HG03460 (cell line): Measurements from ENCODE around the gene RBMS1.
"Not testable (repeated sequence)": the region's sequence is repeated elsewhere in the genome, so short reads cannot be mapped to it uniquely, and the experiment has no call there.

Source experiments
- ATAC-seq: cut with Tn5 transposase; IDR thresholded peaks from one replicate; pipeline ENCODE4 v1.9.1; 2021; ENCODE audit not compliant: unreplicated experiment

Gene RBMS1

GRCh38 chr2:160472839-160473251, 20.8 kb downstream of the RBMS1 start:
- no peak for ATAC-seq

DNA sequence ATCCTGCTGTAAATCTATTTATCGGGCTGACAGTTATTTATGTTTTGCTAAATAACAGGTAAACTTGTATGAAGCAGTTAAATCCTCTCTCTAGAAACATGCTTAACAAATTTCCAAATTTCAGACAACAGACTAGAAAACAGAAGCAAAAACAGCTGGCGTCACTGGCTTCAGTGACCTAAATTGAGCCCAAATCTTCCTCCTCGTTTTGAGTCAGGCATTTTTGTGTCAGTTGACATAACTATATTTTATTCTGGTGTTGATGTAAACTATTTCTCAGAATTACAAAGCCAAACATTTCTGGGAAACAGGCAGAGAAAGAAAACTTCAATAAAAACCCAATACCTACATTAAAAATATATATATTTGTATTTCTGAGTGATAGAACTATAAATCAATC, 21.7 kb downstream of the RBMS1 start:
- no peak for ATAC-seq

- ATAC-seq = no peak
Observed at GRCh38 chr2:160469621-160470204, 23.9 kb downstream of the RBMS1 start.

GRCh38 chr2:160469164-160469563, 24.4 kb downstream of the RBMS1 start:
- no peak for ATAC-seq

DNA sequence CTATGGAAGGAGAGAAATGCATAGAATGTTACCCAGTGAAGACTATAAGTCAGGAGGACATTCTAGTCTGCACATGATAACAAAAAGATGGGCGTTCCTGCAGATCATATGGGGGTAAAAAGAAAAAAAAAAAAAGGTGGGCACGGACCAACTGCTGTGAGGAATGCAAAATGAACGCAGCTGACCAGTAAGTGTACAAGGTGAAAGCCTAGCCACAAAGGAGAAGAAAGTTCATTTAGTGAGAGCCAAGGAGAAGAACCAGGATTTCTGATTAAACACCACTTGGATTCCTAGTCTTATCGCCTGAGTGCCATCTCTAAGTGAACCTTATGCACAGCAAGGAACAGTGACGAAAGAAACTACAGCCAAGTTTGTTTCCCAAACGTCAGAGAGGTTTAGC, 26.5 kb downstream of the RBMS1 start:
- no peak for ATAC-seq

DNA sequence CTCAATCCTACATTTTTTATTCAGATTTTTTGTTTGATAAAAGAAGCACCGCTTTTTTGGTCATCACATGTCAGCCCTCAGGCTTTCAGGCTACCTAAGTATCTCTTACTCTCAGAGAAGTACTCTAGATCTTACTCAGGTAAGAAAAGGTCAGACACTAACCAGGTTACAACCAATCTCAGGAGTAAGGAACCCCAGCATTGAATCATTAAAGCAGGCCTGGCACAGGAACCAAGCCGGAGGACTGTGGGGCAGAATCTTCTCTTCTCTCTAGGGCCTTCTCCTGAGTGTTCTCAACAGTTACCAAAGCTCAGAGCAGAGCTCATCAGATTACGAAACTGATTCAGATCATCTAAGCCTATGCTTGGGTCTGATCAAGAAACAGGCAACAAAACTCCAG, 28.2 kb downstream of the RBMS1 start:
- no peak for ATAC-seq

- no peak for ATAC-seq
Observed at GRCh38 chr2:160465002-160465401, 28.6 kb downstream of the RBMS1 start.

DNA sequence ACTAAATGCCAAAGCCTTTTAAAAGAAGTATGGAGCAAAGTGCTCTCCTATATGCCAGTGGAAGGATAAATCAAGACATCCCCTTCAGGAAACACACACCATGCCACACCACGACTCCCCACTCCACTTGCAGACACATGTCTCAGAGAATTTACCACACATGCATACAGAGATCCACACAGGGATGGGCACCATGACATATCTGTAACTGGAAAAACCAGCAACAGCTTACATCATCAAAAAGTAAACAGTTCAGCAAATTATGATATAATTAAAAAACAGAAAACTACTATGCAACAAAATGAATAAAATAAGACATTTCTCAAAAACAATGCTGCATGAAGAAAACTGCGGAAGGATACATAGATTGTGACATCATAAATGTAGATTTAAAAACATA, 29.6 kb downstream of the RBMS1 start:
- ATAC-seq = no peak

- ATAC-seq = no peak
Observed at GRCh38 chr2:160463245-160463644, 30.4 kb downstream of the RBMS1 start.

DNA sequence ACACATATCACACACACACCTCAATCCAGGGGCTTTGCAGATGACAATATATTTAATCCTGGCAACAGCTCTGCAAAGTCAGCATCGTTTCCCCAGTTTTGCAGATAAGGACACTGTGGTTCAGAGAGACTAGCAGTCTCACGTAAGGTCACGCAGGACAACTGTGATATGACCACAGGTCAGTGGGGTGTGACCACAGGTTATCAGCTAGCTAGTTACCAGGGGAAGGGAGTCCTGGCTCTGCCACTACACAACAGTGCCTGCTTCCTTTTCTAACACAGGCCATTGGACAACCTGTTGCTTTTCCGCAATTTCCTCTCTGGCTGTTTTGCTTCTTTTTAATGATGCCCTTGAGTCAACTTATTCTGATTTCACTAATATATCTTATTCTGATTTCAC, 33.3 kb downstream of the RBMS1 start:
- no peak for ATAC-seq

DNA sequence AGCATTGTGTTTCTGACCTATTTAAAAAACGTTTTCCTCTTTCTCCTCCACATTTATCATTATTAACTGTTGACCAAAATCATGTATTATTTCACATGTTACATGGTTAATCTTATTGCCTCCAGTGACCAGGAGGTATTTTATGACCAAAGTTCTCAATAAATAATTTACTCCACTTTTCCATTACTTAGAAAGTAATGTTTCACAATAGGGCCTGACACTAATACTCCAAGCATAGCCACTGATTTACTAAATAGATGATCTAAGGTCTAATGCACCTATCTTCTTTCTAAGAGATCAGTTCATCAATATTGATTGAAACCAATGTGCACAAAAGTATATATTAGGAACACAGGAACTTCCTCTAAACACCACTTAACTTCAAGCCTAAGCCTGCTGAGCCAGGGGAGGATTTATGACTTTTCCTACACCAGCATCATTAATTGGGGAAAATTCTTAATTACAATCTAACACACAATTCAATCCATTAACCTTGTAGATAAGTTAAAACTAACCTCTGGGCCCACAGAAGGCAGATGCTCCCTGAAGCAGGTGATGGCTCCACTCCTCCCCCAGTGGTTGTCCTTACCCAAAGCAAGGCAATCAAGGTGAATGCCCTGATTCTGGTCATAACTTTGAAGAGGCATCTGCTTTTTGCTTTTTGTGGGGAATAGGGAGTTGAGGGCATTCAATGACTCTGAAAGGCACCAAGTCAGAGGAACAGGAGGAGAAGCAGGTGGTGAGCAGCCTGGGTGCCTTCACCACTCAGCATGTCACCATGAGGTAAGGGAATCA, 33.9 kb downstream of the RBMS1 start:
- no peak for ATAC-seq

GRCh38 chr2:160458718-160459453, 34.7 kb downstream of the RBMS1 start:
- ATAC-seq = no peak

GRCh38 chr2:160457588-160457987, 36.0 kb downstream of the RBMS1 start:
- no peak for ATAC-seq

GRCh38 chr2:160454070-160454797, 39.4 kb downstream of the RBMS1 start:
- ATAC-seq = no peak

DNA sequence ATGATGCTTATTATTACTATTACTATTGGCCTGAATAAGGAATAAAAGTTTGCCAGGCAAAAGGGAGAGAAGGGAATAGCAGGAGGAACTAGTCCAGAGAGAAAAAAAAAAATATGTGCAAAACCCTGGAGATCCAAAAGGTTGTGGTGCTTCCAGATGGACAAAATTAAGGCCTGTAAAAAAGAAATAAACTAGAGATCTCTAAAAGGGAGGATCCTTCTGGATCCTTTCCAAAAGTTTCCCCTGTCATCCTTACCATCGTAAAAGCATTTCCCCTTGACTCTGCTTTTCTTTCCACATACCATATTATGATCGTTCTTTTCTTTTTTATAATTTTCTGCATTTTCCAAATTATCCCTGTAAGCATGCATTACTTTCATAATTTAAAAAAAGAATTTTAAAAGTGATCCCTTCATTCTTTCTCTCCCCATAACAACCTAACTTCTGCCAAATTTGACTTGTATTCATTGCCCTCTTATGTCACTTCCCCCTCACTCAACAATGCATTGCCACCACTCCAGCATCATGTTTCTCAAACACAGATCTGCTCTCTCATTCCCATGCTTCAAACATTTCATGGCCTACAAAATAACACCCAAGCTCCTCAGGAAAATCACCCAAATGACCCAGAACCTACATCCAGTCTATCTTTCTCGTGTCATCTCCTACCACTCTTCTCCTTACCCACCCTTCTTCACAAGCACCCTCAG, 40.3 kb downstream of the RBMS1 start:
- ATAC-seq = no peak

DNA sequence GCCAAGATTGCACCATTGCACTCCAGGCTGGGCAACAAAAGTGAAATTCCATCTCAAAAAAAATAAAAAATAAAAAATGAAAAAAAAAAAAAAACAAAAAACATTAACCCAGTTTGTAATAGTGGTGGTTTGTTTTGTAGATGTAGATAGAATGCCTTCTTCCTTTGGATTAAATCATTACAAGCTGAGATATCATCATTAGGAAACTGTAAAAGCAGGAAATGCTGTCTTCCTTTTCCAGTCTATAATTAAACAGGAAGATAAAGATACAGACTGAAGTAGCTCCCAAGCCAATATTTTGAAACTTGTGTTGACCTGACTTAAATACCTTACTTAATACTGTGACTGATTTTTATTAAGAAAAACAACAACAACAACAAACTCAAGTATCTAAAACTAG, 43.1 kb downstream of the RBMS1 start:
- no peak for ATAC-seq

DNA sequence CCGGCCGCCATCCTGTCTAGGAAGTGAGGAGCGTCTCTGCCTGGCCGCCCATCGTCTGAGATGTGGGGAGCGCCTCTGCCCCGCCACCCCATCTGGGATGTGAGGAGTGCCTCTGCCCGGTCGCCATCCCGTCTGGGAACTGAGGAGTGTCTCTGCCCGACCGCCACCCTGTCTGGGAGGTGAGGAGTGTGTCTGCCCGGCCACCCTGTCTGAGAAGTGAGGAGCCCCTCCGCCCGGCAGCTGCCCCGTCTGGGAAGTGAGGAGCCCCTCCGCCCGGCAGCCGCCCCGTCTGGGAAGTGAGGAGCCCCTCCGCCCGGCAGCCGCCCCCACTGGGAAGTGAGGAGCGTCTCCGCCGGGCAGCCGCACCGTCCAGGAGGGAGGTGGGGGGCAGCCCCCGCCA, 44.8 kb downstream of the RBMS1 start:
- ATAC-seq = not testable (repeated sequence)

- ATAC-seq = no peak
Observed at GRCh38 chr2:160445673-160446072, 47.9 kb downstream of the RBMS1 start.

- no peak for ATAC-seq
Observed at GRCh38 chr2:160442603-160443002, 51.0 kb downstream of the RBMS1 start.

DNA sequence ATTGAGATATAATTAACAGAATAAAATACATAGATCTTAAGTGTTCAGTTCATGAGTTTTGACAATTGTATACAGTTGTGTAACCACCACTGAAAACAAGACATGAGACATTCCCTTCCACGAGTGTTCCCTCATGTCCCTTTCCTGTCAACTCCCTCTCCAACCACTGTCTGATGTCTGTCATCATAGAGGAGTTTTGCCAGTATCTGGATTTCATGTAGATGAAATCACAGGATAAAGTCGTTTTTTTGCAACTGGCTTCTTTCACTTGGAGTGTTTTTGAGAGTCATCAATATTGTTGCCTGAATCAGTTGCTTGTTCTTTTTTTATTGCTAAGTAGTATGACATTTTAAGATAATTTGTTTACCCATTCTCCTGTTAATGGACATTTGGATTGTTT, 52.7 kb downstream of the RBMS1 start:
- ATAC-seq = no peak

DNA sequence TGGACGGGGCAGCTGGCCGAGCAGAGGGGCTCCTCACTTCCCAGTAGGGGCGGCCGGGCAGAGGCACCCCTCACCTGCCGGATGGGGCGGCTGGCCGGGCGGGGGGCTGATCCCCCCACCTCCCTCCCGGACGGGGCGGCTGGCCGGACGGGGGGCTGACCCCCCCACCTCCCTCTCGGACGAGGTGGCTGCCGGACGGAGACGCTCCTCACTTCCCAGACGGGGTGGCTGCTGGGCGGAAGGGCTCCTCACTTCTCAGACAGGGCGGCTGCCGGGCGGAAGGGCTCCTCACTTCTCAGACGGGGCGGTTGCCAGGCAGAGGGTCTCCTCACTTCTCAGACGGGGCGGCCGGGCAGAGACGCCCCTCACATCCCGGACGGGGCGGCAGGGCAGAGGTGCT, 54.6 kb downstream of the RBMS1 start:
- not testable (repeated sequence) for ATAC-seq
